Fibroblast of villous mesenchyme (primary cell): Measurements from ENCODE around the gene GRAMD1B. TPM values are rescaled to one million over a fixed set of nuclear protein-coding genes. Genes with fewer than 3 reads are reported as not detected.

ENCODE experiments used
- DNase-seq: peaks from one replicate; pipeline ENCODE4 v3.0.0-alpha.2; 2010; ENCODE audit warnings: low read depth
- H3K4me3 ChIP-seq: 2 replicates; pipeline ENCODE4 v1.5.1; 2011; ENCODE audit warnings: low read depth, mild to moderate bottlenecking, low read length
- total RNA-seq: library from RNA; depleted of rRNA; stranded (reverse); fragments of >200 nt; gene quantifications from 2 replicates; pipeline ENCODE4 v1.2.3, GENCODE V29; 2012
- TF ChIP-seq, protein P1 (sequence below): IDR thresholded peaks from 2 replicates; pipeline ENCODE4 v1.5.1; 2012; ENCODE audit warnings: low read depth, mild to moderate bottlenecking, low read length; ENCODE audit not compliant: insufficient read depth

GRAMD1B gene
- total RNA-seq, 1 donor = 6.0 TPM

DNA sequence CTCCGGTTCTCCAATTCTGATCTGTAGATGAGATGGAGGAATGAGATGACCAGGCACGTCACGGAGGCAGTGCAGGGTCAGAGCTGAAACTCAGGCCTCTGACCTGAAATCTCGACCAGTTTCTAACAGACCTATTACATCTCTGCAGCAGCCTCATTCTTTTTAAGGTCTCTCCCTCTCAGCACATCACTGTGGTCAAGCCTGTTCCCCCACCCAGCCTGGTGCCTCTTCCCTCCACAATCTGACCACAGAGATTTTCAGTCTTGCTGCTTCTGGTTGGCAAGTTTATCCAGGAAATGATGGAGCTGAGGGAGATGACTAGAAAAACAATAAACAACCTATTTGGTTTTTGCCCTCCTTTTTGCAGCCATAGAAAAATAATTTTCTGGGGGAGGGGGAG is 9.5 kb downstream of the GRAMD1B start:
- DNase-seq = no peak
- TF ChIP-seq, protein P1, sequence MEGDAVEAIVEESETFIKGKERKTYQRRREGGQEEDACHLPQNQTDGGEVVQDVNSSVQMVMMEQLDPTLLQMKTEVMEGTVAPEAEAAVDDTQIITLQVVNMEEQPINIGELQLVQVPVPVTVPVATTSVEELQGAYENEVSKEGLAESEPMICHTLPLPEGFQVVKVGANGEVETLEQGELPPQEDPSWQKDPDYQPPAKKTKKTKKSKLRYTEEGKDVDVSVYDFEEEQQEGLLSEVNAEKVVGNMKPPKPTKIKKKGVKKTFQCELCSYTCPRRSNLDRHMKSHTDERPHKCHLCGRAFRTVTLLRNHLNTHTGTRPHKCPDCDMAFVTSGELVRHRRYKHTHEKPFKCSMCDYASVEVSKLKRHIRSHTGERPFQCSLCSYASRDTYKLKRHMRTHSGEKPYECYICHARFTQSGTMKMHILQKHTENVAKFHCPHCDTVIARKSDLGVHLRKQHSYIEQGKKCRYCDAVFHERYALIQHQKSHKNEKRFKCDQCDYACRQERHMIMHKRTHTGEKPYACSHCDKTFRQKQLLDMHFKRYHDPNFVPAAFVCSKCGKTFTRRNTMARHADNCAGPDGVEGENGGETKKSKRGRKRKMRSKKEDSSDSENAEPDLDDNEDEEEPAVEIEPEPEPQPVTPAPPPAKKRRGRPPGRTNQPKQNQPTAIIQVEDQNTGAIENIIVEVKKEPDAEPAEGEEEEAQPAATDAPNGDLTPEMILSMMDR = no peak
- no peak overlapping the region for H3K4me3 ChIP-seq

DNA sequence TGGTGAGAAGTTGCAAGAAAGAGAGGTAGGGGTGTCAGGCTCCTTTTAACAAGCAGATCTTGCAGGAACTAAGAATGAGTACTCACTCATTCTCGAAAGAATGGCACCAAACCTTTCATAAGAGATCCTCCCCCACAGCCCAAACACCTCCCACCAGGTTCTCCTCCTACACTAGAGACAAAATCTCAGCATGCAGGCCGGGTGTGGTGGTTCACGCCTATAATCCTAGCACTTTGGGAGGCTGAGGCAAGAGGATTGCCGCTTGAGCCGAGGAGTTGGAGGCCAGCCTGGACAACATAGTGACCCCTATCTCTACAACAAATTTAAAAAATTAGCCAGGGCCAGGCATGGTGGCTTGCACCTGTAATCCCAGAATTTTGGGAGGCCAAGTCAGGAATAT is 11.1 kb downstream of the GRAMD1B start:
- DNase-seq = no peak
- no peak overlapping the region for H3K4me3 ChIP-seq
- TF ChIP-seq, protein P1 = no peak

GRCh38 chr11:123443851-123444623 is 14.0 kb downstream of the GRAMD1B start:
- no peak for DNase-seq
- TF ChIP-seq, protein P1 = no peak

DNA sequence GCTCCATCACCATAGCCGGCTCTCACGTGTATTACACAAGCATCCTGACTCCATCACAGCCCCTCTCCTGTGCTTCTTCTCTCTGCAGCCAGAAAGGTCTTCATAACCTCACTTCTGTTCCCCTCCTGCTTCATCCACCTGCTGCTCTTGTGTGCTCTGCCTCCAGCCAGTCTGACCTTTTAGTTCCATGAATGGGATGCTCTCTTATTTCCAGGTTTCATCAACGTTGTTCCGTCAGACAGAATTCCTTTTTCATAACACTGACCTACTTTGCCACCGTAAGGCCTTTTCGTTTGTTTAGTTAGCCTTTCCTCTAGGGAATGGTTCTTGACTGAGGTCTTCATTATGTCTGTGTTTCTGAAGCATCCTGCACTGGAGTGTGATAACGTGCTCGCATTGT is 18.8 kb downstream of the GRAMD1B start:
- TF ChIP-seq, protein P1 = no peak
- H3K4me3 ChIP-seq = no peak overlapping the region
- no peak for DNase-seq

More at GRCh38 chr11:123443851-123444623, 14.0 kb downstream of the GRAMD1B start:
- no peak overlapping the region for H3K4me3 ChIP-seq

- no peak for DNase-seq
- TF ChIP-seq, protein P1 = no peak
- no peak overlapping the region for H3K4me3 ChIP-seq
Measured at GRCh38 chr11:123449436-123449835, 19.4 kb downstream of the GRAMD1B start.

DNA sequence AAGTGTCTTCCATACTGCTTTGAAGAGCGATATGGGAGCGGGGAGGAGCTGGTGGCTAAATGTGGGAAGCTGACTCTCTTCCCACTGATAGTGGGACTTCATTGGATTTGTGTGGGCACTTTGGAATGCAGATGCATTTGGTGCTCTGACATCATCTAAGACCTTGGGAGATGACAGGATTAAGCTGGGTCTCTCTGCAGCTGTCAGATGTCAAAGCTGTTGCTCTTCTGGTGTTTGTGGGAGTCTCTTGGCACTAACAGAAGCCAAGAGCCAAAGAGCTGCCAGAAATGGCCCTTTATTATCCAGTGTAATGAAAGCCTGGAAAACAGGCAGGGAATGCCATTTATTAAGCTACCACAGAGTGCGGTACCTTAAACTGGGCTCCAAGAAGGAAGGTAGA is 20.6 kb downstream of the GRAMD1B start:
- TF ChIP-seq, protein P1 = no peak
- no peak overlapping the region for H3K4me3 ChIP-seq
- DNase-seq = no peak
